ENCODE measurements around the gene CHRNA9.

Gene CHRNA9

GRCh38 chr4:40309250-40309774 is 25.8 kb upstream of the CHRNA9 start:
- DNase-seq, result no peak

- DNase-seq, result no peak
These were observed 24.9 kb upstream of the CHRNA9 start for GRCh38 chr4:40310225-40310624.

- no peak for DNase-seq
These were observed 23.3 kb upstream of the CHRNA9 start for GRCh38 chr4:40311811-40312346.

- DNase-seq, result no peak
These were observed 20.2 kb upstream of the CHRNA9 start for GRCh38 chr4:40314951-40315350.

DNA sequence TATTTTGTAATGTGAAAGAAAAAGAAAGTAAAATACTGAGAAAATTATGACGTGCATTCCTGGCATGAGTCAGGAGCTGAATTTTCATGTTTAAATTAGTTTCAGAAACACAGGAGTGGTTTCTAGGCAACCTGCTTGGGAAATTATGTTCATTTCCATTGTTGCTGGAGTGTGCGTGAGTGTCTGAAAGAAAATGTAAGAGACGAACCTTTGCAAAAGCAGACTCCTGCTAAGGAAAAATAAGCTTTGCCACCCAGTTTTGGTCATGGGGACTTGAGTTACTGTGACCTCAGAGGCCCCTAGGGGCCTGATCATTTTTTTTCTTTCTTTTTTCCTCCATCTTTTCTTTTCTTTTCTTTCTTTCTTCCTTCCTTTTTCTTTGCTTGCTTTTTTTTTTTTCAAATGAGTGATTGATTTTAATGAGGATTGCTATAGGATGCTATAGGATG is 18.8 kb upstream of the CHRNA9 start:
- no peak for DNase-seq

DNA sequence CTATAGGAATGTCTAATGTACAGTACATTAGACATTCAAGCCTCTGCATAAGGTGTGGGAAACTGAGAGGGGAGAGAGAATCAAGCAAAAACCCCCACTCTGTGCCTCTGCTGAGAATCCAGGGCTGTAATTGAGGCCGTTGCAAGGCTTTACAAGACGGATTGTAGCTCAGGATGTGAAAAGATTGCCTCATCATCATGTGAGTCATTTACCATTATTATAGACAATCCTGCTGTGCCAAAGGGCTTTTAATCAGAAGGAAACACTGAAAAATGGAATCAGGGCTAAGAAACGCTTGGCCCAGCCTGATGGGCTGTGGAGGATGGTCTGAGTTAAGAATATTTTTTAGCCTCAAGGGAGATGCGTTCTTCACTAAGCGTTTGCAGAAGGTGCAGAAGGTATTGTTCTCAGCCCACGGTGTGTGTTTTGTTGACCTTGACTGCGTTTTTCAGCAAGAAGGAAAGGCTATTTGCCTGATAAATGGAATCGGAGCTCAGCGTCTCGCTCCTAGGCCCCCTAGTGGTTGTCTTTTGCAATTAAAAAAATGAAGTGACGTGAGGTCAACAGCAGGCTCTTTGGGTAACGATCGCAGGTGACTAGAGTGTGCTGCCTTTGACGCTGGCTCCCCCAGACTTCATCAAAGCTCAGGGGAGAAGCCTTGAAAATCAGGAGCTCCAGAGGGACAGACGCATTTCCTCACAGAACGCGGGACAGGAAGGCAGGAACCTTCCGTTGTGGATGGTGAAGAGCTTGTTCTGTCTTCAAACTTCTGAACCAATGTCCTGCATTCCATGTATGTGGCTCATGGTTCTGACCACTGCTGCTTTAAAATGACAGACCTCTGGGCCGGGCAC is 18.1 kb upstream of the CHRNA9 start:
- no peak for DNase-seq

- no peak for DNase-seq
These were observed 17.0 kb upstream of the CHRNA9 start for GRCh38 chr4:40317916-40318658.

GRCh38 chr4:40321574-40322275 is 13.4 kb upstream of the CHRNA9 start:
- DNase-seq, result no peak

DNA sequence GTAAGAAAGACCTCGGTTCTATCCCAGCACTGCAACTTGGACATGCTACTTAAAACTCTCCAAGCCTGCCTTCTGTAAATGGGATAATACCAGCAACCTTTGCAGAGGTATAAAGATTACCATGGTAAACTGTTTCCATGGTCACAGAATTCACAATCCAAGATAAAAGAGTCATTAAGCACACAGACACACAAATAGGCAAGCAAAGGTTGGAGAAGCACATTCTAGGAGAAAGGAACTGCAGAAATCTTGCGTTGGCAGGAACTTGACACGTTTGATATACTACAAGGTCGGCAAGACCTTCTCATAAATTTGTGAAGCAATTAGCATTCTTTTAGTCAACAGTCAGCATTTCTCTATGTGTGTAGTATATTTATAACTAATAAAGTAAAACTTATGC is 12.3 kb upstream of the CHRNA9 start:
- no peak for DNase-seq

- no peak for DNase-seq
These were observed 11.3 kb upstream of the CHRNA9 start for GRCh38 chr4:40323866-40324265.

- peak in 1 of 2 experiments; percentile 54 for DNase-seq
These were observed 9.6 kb upstream of the CHRNA9 start for GRCh38 chr4:40325406-40326019.

DNA sequence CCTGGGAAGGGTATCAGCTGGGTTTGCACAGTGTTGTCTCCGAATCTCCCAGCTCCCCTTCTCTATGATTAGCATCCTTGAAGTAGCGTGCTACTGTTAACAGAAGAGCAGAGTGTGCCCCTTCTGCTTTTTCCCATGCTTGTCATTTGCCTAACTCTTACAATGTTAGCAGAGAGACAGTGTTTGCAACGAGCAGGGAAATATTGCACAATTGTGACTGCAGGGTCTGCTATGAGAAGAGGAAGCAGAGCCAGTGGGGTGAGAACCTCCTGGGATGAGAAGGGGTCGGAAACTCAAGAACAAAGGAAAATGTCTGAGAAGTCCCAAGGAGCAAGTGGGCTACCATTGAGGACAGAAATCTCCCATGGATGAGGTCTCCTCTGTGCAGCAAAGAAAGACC is 7.8 kb upstream of the CHRNA9 start:
- DNase-seq, result no peak

- no peak for DNase-seq
These were observed 6.8 kb upstream of the CHRNA9 start for GRCh38 chr4:40328383-40328782.

DNA sequence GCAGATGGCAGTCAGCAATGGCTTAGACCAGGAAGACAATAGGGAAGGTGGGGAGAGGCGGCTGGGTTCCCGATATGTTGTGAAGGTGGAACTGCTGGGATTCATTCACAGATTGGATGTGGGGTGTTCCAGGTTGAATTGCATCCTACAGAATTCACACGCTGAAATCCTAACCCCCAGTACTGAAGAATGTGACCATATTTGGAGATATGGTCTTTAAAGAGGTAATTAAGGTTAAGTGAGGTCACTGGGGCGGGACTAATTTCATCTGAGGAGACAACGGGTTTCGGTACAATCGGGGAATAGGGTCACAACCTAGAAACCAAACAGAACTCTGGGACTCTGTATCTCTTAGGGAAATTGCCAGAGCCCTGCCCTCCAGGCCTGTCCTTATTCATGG is 5.3 kb upstream of the CHRNA9 start:
- no peak for DNase-seq

DNA sequence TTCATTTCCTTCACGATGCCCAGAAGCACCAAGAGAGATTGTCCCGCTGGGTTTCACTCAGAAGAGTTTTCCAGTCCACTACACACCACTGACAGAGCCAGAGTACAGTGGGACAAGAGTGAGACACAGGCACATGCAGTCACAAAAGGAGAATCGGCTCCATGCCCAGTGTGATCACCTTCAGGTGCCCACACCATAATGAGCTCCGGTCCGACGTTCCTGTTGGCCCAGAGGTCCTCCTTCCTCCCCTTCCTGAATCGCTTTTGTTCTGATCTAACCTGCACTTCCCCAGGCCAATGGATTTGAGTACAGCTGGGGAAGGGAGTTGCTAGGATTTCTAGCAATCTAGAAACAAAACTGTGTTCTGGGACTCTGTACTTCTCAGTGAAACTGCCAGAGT is 4.6 kb upstream of the CHRNA9 start:
- DNase-seq, result no peak

- no peak for DNase-seq
These were observed 3.9 kb upstream of the CHRNA9 start for GRCh38 chr4:40331101-40331745.

DNA sequence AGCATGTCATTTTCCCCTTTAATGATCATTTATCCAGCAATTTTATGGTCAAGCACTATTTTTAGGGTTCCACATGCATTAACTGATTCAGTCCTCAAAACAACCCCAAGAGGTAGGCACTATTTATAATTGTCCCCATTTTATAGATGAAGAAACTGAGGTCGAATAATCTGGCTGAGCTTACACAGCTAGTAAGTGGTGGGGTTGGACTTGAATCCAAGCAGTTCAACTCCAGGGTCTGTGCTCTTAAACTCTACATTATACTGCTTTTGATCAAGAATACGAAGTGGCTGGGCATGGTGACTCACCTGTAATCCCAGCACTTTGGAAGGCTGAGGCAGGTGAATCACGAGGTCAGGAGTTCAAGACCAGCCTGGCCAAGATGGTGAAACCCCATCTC is 3.2 kb upstream of the CHRNA9 start:
- no peak for DNase-seq

DNA sequence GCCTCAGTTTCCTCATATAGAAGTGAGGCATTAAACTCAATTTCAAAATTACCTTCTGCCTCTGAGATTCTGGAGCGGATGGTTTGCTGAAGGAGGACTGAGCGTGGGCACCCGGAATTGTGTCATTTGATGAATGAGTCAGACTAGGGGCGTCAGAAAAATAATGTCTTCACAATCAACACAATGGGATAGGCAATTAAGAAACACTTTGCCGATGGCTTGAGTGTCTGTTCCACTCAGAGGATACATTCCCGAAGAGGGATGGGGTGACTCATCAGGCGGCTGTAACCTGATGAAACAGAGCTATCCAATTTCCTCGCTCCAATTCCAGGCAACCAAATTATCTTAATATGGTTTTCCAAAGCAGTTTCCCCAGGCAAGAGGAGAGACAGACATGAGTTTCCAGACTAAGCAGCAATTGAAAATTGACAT is 1.2 kb upstream of the CHRNA9 start:
- DNase-seq, result no peak

DNA sequence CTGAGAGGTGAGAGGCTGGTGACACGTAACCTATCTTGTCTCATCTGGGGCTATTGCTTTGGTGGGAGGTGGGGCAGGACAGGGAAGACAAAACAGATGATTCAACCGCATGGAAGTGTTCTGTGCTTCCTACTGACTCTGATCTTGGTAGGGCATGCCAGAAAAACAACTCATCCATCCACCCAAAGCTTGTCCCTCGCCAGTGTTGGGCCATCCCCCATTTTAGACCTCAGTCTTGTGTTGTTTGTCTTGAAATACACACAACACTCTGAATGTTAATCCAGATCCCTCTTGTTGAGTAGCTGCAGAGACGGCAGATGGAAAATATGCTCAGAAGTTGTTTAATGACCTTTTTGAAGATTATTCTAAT is 377 bp downstream of the CHRNA9 start:
- no peak for DNase-seq

DNA sequence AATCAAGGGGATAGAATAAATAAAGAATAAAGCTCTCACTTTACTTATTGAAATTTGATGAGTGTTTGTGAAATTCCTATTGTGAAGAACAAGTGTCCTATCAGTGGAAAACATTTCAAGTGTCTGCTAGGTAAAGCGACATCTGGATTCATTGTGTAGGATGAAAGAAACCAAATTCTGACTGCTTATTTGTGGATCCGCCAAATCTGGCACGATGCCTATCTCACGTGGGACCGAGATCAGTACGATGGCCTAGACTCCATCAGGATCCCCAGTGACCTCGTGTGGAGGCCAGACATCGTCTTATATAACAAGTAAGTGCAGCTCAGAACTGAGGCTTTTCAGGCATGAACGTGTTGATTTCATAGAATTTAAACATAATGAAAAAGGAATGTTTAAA is 1.9 kb downstream of the CHRNA9 start:
- no peak for DNase-seq

DNA sequence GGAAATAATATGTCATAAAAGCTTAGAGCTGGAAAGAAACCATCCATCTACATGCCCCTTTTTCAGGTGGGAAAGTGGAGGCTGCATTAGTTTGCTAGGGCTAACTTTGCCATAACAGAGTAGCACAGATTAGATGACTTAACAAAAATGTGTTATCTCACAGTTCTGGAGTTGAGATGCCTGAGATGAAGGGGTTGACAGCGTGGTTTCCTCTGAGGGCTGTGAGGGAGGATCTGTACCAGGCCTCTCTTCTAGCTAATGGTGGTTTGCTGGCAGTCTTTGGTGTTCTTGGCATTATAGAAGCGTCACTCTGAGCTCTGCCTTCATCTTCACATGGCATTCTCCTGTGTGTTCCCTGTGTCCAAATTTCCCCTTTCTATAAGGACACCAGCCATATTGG is 2.4 kb downstream of the CHRNA9 start:
- no peak for DNase-seq

DNA sequence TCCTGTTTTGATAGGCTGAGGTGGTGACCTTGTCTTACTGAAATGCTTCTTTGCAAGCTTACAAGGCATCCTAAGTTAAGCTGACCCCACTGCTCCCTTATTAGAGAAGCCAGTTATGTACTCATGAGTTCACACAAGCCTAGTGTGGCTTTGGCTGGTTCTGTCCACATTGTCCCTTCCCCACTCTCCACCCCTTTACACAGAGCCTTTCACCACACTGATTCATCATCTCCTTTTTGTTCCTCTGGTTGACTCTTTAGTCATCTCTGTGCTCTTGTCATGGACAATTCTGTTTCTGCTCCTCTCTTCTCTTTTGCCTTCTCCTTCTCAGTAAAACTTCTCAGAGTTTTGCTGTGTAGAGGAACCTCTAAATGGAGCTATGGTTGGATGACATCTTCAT is 4.9 kb downstream of the CHRNA9 start:
- DNase-seq, result no peak
